Stimulated activated CD4-positive, alpha-beta T cell treated with anti-CD3 and anti-CD28 coated beads, Interleukin-12 subunit alpha, Interleukin-12 subunit beta, amount 100 ng/mL, for 48 hours (primary cell): ENCODE data around the gene ADAD1.

ENCODE experiments used
- DNase-seq, 3 donors: peaks; one replicate each; pipeline ENCODE4 v3.0.0-alpha.2; 2020; ENCODE audit warnings: low read depth in 2 of 3, low spot score in 1 of 3

The ADAD1 gene

GRCh38 chr4:122453384-122453995 is 74.7 kb downstream of the ADAD1 start:
- DNase-seq = no peak

GRCh38 chr4:122456231-122457116 is 77.7 kb downstream of the ADAD1 start, which contains the start of gene IL2:
TSS of gene IL2 (minus strand) at chr4:122456725. CDS start at chr4:122456440, 285 bp downstream.
- peak in 1 of 3 donors; percentile 5 for DNase-seq

- DNase-seq = peak; percentile 32 to 48 (median 36)
Measured at GRCh38 chr4:122458625-122459024, 79.8 kb downstream of the ADAD1 start.

GRCh38 chr4:122469457-122469856 is 90.6 kb downstream of the ADAD1 start:
- no peak for DNase-seq

GRCh38 chr4:122475233-122475632 is 96.4 kb downstream of the ADAD1 start:
- DNase-seq = no peak

GRCh38 chr4:122476126-122476525 is 97.3 kb downstream of the ADAD1 start:
- no peak for DNase-seq

- DNase-seq = no peak
Measured at GRCh38 chr4:122476745-122477144, 97.9 kb downstream of the ADAD1 start.
